Astrocyte of the spinal cord (primary cell): ENCODE results near the gene R3HDM2.
"Not testable (repeated sequence)": the region's sequence is repeated elsewhere in the genome, so short reads cannot be mapped to it uniquely, and the experiment has no call there.

Experiments used
- DNase-seq: peaks from one replicate; pipeline ENCODE4 v3.0.0; 2011; ENCODE audit warnings: low read depth, low spot score
- H3K4me3 ChIP-seq: 2 replicates; pipeline ENCODE4 v1.5.1; 2011; ENCODE audit warnings: low read depth, mild to moderate bottlenecking, low read length, moderate library complexity
- CTCF ChIP-seq: IDR thresholded peaks from 2 replicates; pipeline ENCODE4 v1.5.1; 2012; ENCODE audit warnings: low read depth, mild to moderate bottlenecking, low read length, inconsistent platforms
- in situ Hi-C: cut with HindIII; loops from 2 replicates; pipeline ENCODE4 v1.10.0; 2017; ENCODE audit warnings: low sequenced_read_pairs

Gene R3HDM2

GRCh38 chr12:57428965-57429364 is 1.9 kb downstream of the R3HDM2 start:
- DNase-seq = no peak
- H3K4me3 ChIP-seq = no peak overlapping the region
- in situ Hi-C loops = no loop called here

GRCh38 chr12:57426948-57427347 is 3.9 kb downstream of the R3HDM2 start:
- H3K4me3 ChIP-seq, in situ Hi-C loops, DNase-seq: not testable (repeated sequence)

More at GRCh38 chr12:57428965-57429364, 1.9 kb downstream of the R3HDM2 start:
- TF ChIP-seq CTCF = no peak

GRCh38 chr12:57420482-57420881 is 10.4 kb downstream of the R3HDM2 start:
- no peak for TF ChIP-seq CTCF
- DNase-seq = no peak
- in situ Hi-C loops = no loop called here
- no peak overlapping the region for H3K4me3 ChIP-seq

- no peak for DNase-seq
- no peak overlapping the region for H3K4me3 ChIP-seq
- in situ Hi-C loops = no loop called here
- no peak for TF ChIP-seq CTCF
These were observed 11.3 kb downstream of the R3HDM2 start for GRCh38 chr12:57419495-57419894.

GRCh38 chr12:57418255-57418654 is 12.6 kb downstream of the R3HDM2 start:
- no peak for DNase-seq
- no peak for TF ChIP-seq CTCF
- H3K4me3 ChIP-seq = no peak overlapping the region
- in situ Hi-C loops = no loop called here

- no peak overlapping the region for H3K4me3 ChIP-seq
- in situ Hi-C loops = no loop called here
- DNase-seq = no peak
- no peak for TF ChIP-seq CTCF
These were observed 14.5 kb downstream of the R3HDM2 start for GRCh38 chr12:57416039-57416996.

- DNase-seq = no peak
- TF ChIP-seq CTCF = no peak
- H3K4me3 ChIP-seq = no peak overlapping the region
- in situ Hi-C loops = no loop called here
These were observed 15.8 kb downstream of the R3HDM2 start for GRCh38 chr12:57415088-57415487.

- in situ Hi-C loops, H3K4me3 ChIP-seq, DNase-seq: not testable (repeated sequence)
These were observed 16.7 kb downstream of the R3HDM2 start for GRCh38 chr12:57414160-57414559.
